Right lobe of liver (tissue), 4 donors: ENCODE results near the gene OR2A42.
"Not testable (repeated sequence)": the region's sequence is repeated elsewhere in the genome, so short reads cannot be mapped to it uniquely, and the experiment has no call there.

Experiments used
- CTCF ChIP-seq, 4 donors: fragments of 200-600 bp in 3 of 4; fragments of 450-650 bp in 1 of 4; IDR thresholded peaks; one replicate each; pipeline versions ENCODE4 v1.5.1 to v1.8.0; 2016 to 2022; ENCODE audit warnings: antibody characterized with exemption in 4 of 4, mild to moderate bottlenecking in 2 of 4
- POLR2A ChIP-seq: fragments of 450-650 bp; IDR thresholded peaks from one replicate; pipeline ENCODE4 v1.6.1; 2017; ENCODE audit warnings: antibody characterized with exemption, mild to moderate bottlenecking
- donor health status: DM: no; HTN: no; CAD: no.
- donor health status: DM: no; HTN: no; CAD: no.
- donor health status: DM: no; HTN: yes; CAD: no.

- TF ChIP-seq CTCF (IDR thresholded peaks at IDR 0.05); POLR2A: not testable (repeated sequence)
Observed at GRCh38 chr7:144193782-144194181, 45.6 kb downstream of the OR2A42 start.
